Measurements from ENCODE around the gene TMIGD1. TPM values are rescaled to one million over a fixed set of nuclear protein-coding genes. Genes with fewer than 3 reads are reported as not detected.
A peak's percentile ranks its signal among the peaks of the same experiment; 100 is the strongest.

The TMIGD1 gene
- total RNA-seq, 1 donor from 2014 or later = not detected

DNA sequence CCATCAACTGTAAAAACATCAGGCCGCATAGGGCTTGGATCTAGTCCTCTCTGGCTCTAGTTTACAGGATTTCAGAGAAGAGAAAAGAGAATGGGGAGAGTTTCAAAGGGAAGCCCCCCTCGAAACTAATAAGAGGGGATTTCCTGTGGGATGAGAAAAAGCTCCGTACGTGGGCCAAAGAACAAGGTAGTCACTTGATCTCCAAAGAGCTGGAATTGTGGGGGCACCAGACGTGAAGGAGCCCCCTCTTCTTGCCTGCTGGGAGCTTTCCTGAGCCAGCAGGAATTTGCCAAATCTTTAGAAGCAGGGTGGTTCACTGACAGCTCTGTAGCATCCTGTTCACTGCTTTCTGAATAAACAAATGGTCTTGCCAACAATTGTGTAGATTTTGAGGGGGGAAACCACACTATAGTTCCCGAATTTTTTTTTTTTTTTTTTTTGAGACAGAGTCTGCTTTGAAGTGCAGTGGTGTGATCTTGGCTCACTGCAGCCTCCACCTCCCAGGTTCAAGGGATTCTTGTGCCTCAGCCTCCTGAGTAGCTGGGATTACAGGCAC, 7.0 kb upstream of the TMIGD1 start:
- DNase-seq (no peak), ATAC-seq (ENCODE audit: poor library complexity) (no peak)
- intact Hi-C loops (cut with DNase I) = loop anchor here (5.0 to 10.0 kb wide), 2 partner anchors 36 to 124 kb away; partner anchors contain the start of gene CPD

DNA sequence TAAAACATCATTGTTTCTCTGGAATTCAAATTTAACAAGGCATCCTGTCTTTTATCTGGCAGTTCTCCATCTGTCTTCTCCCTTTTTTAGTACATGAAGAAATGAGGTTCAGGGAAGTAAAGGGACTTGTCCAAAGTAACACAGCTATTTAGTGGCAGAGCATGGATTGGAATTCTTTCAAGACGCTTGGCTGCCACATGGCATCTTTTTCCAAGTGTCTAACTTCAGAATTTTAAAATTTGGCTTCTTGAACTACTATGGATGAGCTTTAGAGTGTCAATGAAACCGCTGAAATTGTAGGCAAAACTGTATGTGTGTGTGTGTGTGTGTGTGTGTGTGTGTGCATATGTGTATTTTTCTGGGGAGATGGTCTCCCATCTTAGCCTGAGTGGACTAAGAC, 5.2 kb upstream of the TMIGD1 start:
- ATAC-seq (ENCODE audit: poor library complexity) = no peak
- intact Hi-C loops (cut with DNase I) = no loop called here

DNA sequence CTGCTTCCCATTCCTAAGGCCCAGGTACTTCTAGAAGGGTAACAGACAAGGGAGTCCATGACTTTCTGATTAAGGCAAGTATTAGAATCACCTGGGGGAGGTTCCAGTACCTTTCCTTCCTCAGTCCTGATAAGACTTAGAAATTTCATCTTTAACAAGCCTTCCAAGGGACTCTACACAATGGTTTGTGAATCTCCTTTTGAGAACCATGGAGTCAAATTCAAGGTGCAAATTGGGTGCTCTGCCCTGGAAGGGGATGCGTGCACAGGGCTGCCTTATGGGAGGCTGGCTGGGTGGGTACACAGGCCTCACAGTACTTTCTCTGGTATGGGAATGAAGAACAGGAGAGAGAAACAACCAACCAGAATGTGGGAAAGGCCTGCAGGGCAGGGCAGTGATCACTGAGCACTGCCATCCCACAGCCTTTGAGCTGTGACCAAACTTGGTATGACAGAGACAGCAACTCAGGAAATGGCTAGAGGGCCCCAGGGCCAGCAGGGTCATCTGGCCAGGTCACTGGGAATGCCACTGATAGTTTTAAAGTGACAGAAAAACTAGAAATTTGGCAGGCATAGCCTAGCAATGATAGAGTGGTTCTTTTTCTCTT, 3.6 kb upstream of the TMIGD1 start:
- DNase-seq (no peak), ATAC-seq (ENCODE audit: poor library complexity) (no peak)
- intact Hi-C loops (cut with DNase I) = no loop called here

More for the DNA sequence above, 5.2 kb upstream of the TMIGD1 start:
- DNase-seq = no peak

- intact Hi-C loops (cut with DNase I) = no loop called here
- DNase-seq (no peak), ATAC-seq (ENCODE audit: poor library complexity) (peak; percentile 37)
Measured at GRCh38 chr17:30336369-30337171, 2.7 kb upstream of the TMIGD1 start.

DNA sequence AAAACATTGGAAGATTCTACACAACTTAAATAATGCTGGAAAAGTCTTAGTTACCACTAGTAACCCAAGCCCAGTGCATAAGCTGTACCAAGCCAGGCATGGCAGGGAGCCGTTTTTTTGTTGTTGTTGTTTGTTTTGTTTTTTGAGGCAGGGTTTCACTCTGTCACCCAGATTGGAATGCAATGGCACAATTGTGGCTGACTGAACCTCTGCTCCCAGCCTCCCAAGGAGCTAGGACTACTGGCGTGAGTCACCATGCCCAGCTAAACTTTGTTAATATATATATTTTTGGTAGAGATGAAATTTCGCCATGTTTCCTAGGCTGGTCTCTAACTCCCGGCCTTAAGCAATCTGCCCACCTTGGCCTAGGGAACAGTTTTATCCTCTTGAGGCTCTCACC, 564 bp upstream of the TMIGD1 start:
- intact Hi-C loops (cut with DNase I) = no loop called here
- DNase-seq = no peak
- no peak for ATAC-seq (ENCODE audit: poor library complexity)

DNA sequence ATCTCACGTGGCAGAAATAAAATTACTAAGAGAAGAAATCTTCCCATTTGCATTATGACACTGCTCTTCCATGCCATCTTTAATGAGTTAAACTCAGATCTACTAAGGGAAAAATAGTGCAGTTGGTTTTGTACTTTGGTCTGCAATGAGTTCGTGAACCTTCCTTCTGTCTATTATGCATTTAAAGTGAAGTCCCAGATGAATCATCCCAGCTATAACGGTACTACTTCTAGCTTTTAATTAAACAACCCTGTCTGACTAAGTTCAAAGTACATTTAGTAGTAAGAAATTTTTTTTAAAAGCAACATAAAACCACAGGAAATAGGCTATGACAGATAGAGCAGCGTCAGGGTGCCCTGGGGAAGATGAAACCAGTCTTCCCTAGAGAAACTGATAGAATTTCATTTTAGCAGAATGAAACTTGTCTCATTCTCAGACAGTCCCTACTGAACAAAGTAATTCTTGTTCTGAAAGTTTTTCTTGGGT, 1.8 kb downstream of the TMIGD1 start:
- DNase-seq (no peak), ATAC-seq (ENCODE audit: poor library complexity) (no peak)
- intact Hi-C loops (cut with DNase I) = no loop called here

DNA sequence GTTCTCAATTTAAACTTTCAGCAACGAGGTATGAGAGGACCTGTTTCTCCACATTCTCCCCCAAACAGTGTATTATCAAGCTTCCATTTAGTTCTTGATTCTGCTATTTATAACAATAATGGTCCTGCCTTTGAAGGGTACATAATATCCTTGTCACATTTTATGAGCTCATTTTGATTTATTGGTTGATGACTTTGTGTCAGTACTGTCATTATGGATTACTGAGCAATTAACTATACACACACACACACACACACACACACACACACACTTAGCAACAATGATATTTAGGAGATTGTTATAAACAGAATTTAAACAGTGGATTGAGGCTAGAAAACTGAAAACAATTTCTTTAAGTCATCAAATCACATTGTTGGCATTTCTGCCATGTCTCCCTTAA, 7.0 kb downstream of the TMIGD1 start:
- no peak for ATAC-seq (ENCODE audit: poor library complexity)
- no peak for DNase-seq
- intact Hi-C loops (cut with DNase I) = no loop called here

- no peak for DNase-seq
- intact Hi-C loops (cut with DNase I) = no loop called here
- ATAC-seq (ENCODE audit: poor library complexity) = no peak
Measured at GRCh38 chr17:30324723-30325122, 9.1 kb downstream of the TMIGD1 start.

DNA sequence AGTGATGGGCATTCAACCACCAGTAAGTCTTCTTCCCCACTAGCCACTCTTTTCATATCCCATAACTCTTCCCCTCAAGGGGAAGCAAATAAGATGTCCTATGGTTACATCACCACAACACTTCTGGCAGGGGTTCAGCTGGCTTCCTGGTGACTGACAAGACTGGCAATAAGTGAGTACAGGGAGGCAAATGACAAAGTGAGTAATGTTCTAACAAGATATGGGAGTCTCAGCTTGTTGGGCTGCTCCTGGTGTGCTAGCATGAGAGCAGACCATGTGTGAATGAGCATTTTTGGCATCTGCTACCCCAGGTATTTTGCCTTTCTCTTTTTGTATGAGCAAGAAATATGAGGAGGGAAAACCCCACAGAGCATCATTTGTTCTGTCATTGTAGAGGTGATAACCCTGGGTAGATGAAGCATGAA, 9.9 kb downstream of the TMIGD1 start:
- peak; percentile 54 for DNase-seq
- intact Hi-C loops (cut with DNase I) = no loop called here
- ATAC-seq (ENCODE audit: poor library complexity) = no peak

DNA sequence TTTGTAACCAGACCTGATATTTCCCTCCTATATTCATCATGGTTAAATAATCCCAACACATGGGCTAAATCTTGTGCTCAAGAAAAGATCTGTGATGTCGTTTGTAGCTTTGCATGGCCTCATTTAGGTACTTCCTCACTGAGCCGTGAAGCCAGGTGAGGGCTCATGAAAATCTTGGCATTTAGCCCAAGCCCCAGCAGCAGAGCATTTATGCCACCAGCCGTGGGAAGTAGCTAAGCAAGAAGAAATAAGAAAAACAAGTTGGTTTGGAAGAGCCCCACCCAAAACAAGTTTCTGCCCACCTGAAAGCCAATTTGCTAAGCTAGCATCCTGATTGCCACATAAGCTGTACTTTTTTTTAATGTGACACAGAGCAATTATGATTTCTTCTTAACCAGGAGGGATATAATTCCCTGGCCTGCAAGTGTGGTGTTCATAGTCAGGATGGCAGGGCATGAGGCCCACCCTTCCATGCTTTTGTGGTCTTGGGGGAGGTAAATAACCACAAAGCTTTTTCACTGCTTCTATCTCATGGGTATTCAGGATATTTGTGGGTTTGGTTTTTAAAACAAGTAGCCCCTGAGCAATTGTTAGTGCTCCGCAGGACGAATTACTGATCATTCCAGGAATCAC, 10.5 kb downstream of the TMIGD1 start:
- no peak for ATAC-seq (ENCODE audit: poor library complexity)
- intact Hi-C loops (cut with DNase I) = no loop called here
- no peak for DNase-seq

DNA sequence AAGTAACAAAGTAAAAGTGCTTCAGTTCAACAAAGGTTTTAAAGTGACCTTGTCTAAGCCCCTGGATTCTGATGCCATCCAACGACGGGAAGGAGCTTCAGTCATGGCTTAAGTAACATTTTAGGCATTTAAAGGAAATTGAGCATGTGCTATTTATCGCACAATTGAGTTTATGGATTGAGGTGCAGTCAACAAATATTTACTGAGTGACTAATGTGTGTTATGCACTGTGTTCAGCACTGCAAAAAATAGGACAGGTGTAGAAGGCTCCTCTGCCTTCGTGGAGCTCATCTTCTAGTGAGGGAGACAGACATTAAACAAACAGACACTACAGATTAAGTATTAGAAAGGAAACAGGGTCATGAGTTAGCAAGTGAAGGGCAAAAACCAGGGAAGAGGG, 12.5 kb downstream of the TMIGD1 start:
- no peak for DNase-seq
- intact Hi-C loops (cut with DNase I) = no loop called here
- ATAC-seq (ENCODE audit: poor library complexity) = no peak

- no peak for DNase-seq
- intact Hi-C loops (cut with DNase I) = no loop called here
- ATAC-seq (ENCODE audit: poor library complexity) = no peak
Measured at GRCh38 chr17:30318155-30318554, 15.7 kb downstream of the TMIGD1 start.

GRCh38 chr17:30316736-30317135, 17.1 kb downstream of the TMIGD1 start:
- no peak for ATAC-seq (ENCODE audit: poor library complexity)
- DNase-seq = no peak
- intact Hi-C loops (cut with DNase I) = no loop called here

GRCh38 chr17:30315106-30315505, 18.8 kb downstream of the TMIGD1 start:
- intact Hi-C loops (cut with DNase I) = no loop called here
- no peak for ATAC-seq (ENCODE audit: poor library complexity)
- no peak for DNase-seq

GRCh38 chr17:30314474-30314873, 19.4 kb downstream of the TMIGD1 start:
- no peak for DNase-seq
- ATAC-seq (ENCODE audit: poor library complexity) = no peak
- intact Hi-C loops (cut with DNase I) = no loop called here

GRCh38 chr17:30312226-30312625, 21.6 kb downstream of the TMIGD1 start:
- intact Hi-C loops (cut with DNase I) = no loop called here
- DNase-seq (no peak), ATAC-seq (ENCODE audit: poor library complexity) (no peak)

GRCh38 chr17:30310562-30310961, 23.3 kb downstream of the TMIGD1 start:
- DNase-seq (no peak), ATAC-seq (ENCODE audit: poor library complexity) (no peak)
- intact Hi-C loops (cut with DNase I) = no loop called here

- intact Hi-C loops (cut with DNase I) = no loop called here
- no peak for ATAC-seq (ENCODE audit: poor library complexity)
- DNase-seq = no peak
Measured at GRCh38 chr17:30309591-30309990, 24.3 kb downstream of the TMIGD1 start.

DNA sequence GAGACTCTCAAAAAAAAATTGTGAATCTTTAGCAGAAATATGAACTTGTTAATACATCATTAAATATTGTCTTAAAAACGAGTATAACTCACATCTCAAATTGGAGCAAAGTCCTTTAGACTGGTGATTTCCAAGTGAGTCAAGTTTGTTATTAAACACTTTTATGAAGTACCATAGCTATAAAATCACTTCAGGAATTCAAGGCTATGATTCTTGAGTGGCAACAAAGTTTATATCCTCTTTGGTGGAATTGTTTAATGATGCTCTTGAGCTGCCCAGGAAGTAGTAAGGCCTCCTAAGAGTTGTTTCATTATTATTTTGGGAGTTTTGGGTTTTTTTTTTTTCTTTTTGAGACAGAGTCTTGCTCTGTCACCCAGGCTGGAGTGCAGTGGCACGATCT, 25.5 kb downstream of the TMIGD1 start:
- DNase-seq (no peak), ATAC-seq (ENCODE audit: poor library complexity) (no peak)
- intact Hi-C loops (cut with DNase I) = no loop called here

DNA sequence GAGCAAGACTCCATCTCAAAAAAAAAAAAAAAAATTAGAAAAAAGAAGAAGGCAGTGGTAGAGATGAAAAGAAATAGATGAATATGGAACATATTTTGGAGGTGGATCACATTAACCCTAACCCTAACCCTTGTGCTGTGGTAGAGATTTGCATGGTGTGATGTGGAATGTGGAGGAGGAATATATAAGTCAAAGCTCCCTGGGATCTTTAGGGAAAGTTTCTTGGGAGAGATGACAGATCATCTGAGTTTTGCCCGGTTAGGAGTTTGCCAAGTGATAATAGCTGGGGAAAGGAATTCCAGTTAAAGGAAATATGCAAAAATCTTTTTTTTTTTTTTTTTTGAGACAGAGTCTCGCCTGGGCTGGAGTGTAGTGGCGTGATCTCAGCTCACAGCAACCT, 29.1 kb downstream of the TMIGD1 start:
- no peak for ATAC-seq (ENCODE audit: poor library complexity)
- intact Hi-C loops (cut with DNase I) = no loop called here
- no peak for DNase-seq

All from Right ventricle myocardium superior (tissue), 1 donor.